Spleen (tissue), 13 donors: ENCODE data around the gene KCTD5. TPM values are rescaled to one million over a fixed set of nuclear protein-coding genes. Genes with fewer than 3 reads are reported as not detected.
"Not testable (repeated sequence)": the region's sequence is repeated elsewhere in the genome, so short reads cannot be mapped to it uniquely, and the experiment has no call there.

ENCODE experiments used
- DNase-seq: peaks from one replicate; pipeline ENCODE4 v3.0.0-alpha.2; 2020
- H3K27ac ChIP-seq, 8 donors: fragments of 200-600 bp; sonication (generic) in 7 of 8; 1 replicate in 4 of 8; 2 replicates in 4 of 8; pipeline versions ENCODE4 v1.5.0 to v1.8.0; 2016 to 2021; ENCODE audit warnings: inconsistent platforms in 4 of 8, mild to moderate bottlenecking in 4 of 8, moderate library complexity in 1 of 8
- H3K27me3 ChIP-seq, 7 donors: fragments of 200-600 bp; sonication (generic) in 6 of 7; replicated peaks in 1 of 7; 1 replicate in 4 of 7; 2 replicates in 3 of 7; pipeline versions ENCODE4 v1.5.0 to v1.8.0; 2016 to 2021; ENCODE audit warnings: inconsistent platforms in 3 of 7, mild to moderate bottlenecking in 1 of 7
- H3K36me3 ChIP-seq, 6 donors: fragments of 200-600 bp; sonication (generic) in 5 of 6; 1 replicate in 4 of 6; 2 replicates in 2 of 6; pipeline versions ENCODE4 v1.5.0 to v1.8.0; 2016 to 2021; ENCODE audit warnings: inconsistent platforms in 2 of 6
- H3K4me1 ChIP-seq, 6 donors: fragments of 200-600 bp; sonication (generic) in 5 of 6; 1 replicate in 3 of 6; 2 replicates in 3 of 6; pipeline versions ENCODE4 v1.5.0 to v1.8.0; 2016 to 2021; ENCODE audit warnings: inconsistent platforms in 3 of 6
- H3K4me3 ChIP-seq, 8 donors: fragments of 200-600 bp; sonication (generic) in 7 of 8; 1 replicate in 4 of 8; 2 replicates in 4 of 8; pipeline versions ENCODE4 v1.5.0 to v1.8.0; 2016 to 2021; ENCODE audit warnings: inconsistent platforms in 4 of 8, mild to moderate bottlenecking in 4 of 8, moderate library complexity in 2 of 8
- H3K9me3 ChIP-seq, 8 donors: fragments of 200-600 bp; sonication (generic) in 7 of 8; 1 replicate in 4 of 8; 2 replicates in 4 of 8; pipeline versions ENCODE4 v1.5.0 to v1.8.0; 2016 to 2021; ENCODE audit warnings: inconsistent platforms in 4 of 8
- CTCF ChIP-seq, 11 experiments: fragments of 200-600 bp in 7 of 11; fragments of 450-650 bp in 4 of 11; sonication (generic) in 4 of 11; IDR thresholded peaks in 8 of 11; conservative IDR thresholded peaks in 3 of 11; 1 replicate in 7 of 11; 2 replicates in 4 of 11; pipeline versions ENCODE4 v1.4.0 to v1.8.0; 2016 to 2021; ENCODE audit warnings: antibody characterized with exemption in 11 of 11, inconsistent platforms in 4 of 11, mild to moderate bottlenecking in 1 of 11
- POLR2A ChIP-seq, 3 donors: fragments of 450-650 bp; IDR thresholded peaks; one replicate each; pipeline ENCODE4 v1.5.1; 2017; ENCODE audit warnings: antibody characterized with exemption in 3 of 3, mild to moderate bottlenecking in 1 of 3
- POLR2AphosphoS5 ChIP-seq, 3 donors: sonication (generic); formaldehyde crosslinking; IDR thresholded peaks; one replicate each; pipeline ENCODE4 v1.5.1; 2017; ENCODE audit warnings: antibody characterized with exemption in 3 of 3
- WGBS, 5 donors: extraction: QIAGEN DNeasy Blood & Tissue Kit in 3 of 5; methylation state at CpG; one replicate each; pipeline versions ENCODE4 v1.1.5 to v1.1.7; 2013 to 2018; 5-methylcytosine and 5-hydroxymethylcytosine counted together
- intact Hi-C: fragments of 100-400 bp; cut with DNase I; formaldehyde crosslinking; loops from one replicate; pipeline ENCODE4 v1.15.0; 2023; ENCODE audit warnings: low total_unique reads
- long read RNA-seq, 2 donors: transcript quantifications; one replicate each; lab custom pipeline, GENCODE V29; 2026
- polyA plus RNA-seq, 3 donors: library from polyadenylated mRNA; stranded (reverse); fragments of 200-250 nt; gene quantifications; one replicate each; pipeline ENCODE4 v1.2.1, GENCODE V29; 2013
- total RNA-seq, 7 donors: library from RNA; depleted of rRNA in 3 of 7; stranded (reverse); fragments of >200 nt in 3 of 7; fragmentation: NEBNext Ultra II Directional in 4 of 7; extraction: Animal tissue kit (Norgen Biotek cat#: 25700) in 4 of 7; gene quantifications; one replicate each; pipeline versions ENCODE4 v1.1.0 to v1.2.1, GENCODE V29; 2016 to 2021
- donor health status: healthy with polysubstance abuse.
- donor health status: DM: no; HTN: no; CAD: no; lungs with moderate emphysema.
- donor health status: DM: no; HTN: no; CAD: no.
- donor health status: Bipolar disorder and iron deficiency.
- donor health status: healthy.
- donor health status: DM: no; HTN: no; CAD: no.
- donor health status: DM: yes; HTN: yes; CAD: no.

KCTD5 gene, protein sequence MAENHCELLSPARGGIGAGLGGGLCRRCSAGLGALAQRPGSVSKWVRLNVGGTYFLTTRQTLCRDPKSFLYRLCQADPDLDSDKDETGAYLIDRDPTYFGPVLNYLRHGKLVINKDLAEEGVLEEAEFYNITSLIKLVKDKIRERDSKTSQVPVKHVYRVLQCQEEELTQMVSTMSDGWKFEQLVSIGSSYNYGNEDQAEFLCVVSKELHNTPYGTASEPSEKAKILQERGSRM
- 10 to 100 TPM; 20.5 to 32.1 (median 28.2) TPM for total RNA-seq
- polyA plus RNA-seq, result 10 to 100 TPM; 13.1 to 24.1 (median 19.2) TPM
- long read RNA-seq, donor 1, transcript KCTD5-201 (6 exons, 2,482 nt), result major isoform, 6 of 6 reads
- long read RNA-seq, donor 1, partial matches to known transcripts, result 0 of 6 reads
- long read RNA-seq, donor 1, other reads (novel, unspliced or antisense), result 0 of 6 reads
- long read RNA-seq, donor 2, transcript KCTD5-201 (6 exons, 2,482 nt), result major isoform, 6 of 6 reads
- long read RNA-seq, donor 2, partial matches to known transcripts, result 0 of 6 reads
- long read RNA-seq, donor 2, other reads (novel, unspliced or antisense), result 0 of 6 reads

GRCh38 chr16:2682209-2683021, at the start of gene KCTD5:
Gene KCTD5, plus strand, starts transcription at chr16:2682523. Its CDS starts 26 bp downstream, at chr16:2682549.
- Histone ChIP-seq H3K4me3 (peak within 1 kb of the TSS; percentile 64 to 97 (median 86)), H3K36me3 (peaks cover 0 to 7% (median 0%) of the 10 kb centered on the region in 6 donors), H3K27me3 (no peaks in the 10 kb centered on the region), H3K4me1 (peaks cover 19 to 45% (median 38%) of the 10 kb centered on the region in 6 donors), H3K9me3 (no peaks in the 10 kb centered on the region), H3K27ac (peak within 1 kb of the TSS; percentile 82 to 96 (median 88))
- intact Hi-C loops, result no loop called here
- 0 to 1% (median 1%) methylated on average over 44 to 73 of the region's 73 CpGs for WGBS, 5 donors
- TF ChIP-seq CTCF (IDR thresholded peaks at IDR 0.05 in 8 of 11, conservative IDR thresholded peaks at IDR 0.05 in 3 of 11) (peak in 3 of 11 experiments; percentile 18 to 35 (median 35)), POLR2A (IDR thresholded peaks at IDR 0.05) (peak in 2 of 3 donors; percentile 71 to 93), POLR2AphosphoS5 (IDR thresholded peaks at IDR 0.05) (peak; percentile 97 to 99 (median 98))
- peak; percentile 98 for DNase-seq

- H3K36me3 ChIP-seq, H3K4me3 ChIP-seq, DNase-seq, H3K27ac ChIP-seq, H3K27me3 ChIP-seq, H3K9me3 ChIP-seq, intact Hi-C loops, H3K4me1 ChIP-seq: not testable (repeated sequence)
- peak in 4 of 11 experiments; percentile 33 to 52 (median 36) for TF ChIP-seq CTCF (IDR thresholded peaks at IDR 0.05 in 8 of 11, conservative IDR thresholded peaks at IDR 0.05 in 3 of 11)
- WGBS, 5 donors, result 0 to 17% (median 8%) methylated on average over 1 to 2 of the region's 12 CpGs; no CpG with 5 or more reads in 2 of the 5 donors
These were observed 43.1 kb upstream of the KCTD5 start for GRCh38 chr16:2639071-2639721.

- H3K4me1 ChIP-seq, H3K4me3 ChIP-seq, H3K9me3 ChIP-seq, H3K27ac ChIP-seq, intact Hi-C loops, H3K27me3 ChIP-seq, DNase-seq, H3K36me3 ChIP-seq: not testable (repeated sequence)
- WGBS, 5 donors, result 21 to 67% (median 35%) methylated on average over 3 to 8 of the region's 9 CpGs
These were observed 42.6 kb upstream of the KCTD5 start for GRCh38 chr16:2639722-2640072.

DNA sequence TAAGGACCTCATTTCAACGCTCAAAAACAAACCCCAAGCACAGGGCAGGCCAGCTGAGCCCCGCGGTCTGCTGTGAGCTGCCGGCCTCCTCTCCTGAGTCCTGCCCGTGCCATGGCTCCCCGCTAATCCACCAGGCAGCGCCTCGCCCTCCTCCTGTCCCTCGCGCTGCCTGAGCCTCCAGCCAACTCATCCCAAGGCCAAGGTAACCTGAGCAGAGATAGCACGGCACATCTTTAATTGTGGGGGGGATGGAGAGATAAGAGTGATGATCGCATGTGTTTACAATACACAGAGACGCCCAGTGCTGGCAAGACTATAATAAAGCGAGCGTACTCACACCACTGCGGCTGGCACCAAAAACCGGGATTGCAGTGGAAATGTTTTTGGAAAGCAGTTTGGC, 39.8 kb upstream of the KCTD5 start:
- DNase-seq, intact Hi-C loops, H3K36me3 ChIP-seq, H3K4me1 ChIP-seq, H3K4me3 ChIP-seq, H3K9me3 ChIP-seq, H3K27ac ChIP-seq, H3K27me3 ChIP-seq: not testable (repeated sequence)
- 96 to 97% (median 96%) methylated on average over 4 to 5 of the region's 17 CpGs; no CpG with 5 or more reads in 2 of the 5 donors for WGBS, 5 donors

DNA sequence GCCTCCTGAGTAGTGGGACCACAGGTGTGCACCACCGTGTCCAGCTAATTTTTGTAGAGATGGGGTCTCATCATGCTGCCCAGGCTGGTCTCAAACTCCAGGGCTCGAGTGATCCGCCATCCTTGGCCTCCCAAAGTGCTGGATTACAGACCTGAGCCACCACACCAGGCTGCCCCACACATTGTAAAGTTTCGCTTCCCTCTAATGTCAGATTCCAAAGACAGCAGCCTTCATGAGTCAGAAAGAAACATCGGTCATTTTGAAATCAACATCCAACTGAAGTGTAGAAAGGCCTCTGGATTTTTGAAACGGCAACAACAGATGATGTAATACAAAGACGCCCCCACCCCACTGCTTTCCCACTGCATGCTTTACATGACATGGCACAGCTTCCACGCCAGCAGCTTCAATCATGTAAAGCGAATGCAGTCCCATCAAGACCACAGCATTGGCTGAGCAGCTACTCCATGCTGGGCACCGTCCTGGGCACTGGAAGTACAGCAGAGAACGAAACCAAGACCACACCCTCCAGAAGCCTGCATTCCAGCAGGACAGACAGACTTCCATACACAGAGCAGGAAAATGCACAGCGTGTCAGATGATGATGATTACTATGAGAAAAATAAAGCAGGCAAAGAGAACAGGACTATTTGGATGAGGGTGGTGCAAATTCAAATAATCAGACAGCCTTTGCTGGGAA, 37.4 kb upstream of the KCTD5 start:
- H3K27me3 ChIP-seq, H3K4me1 ChIP-seq, H3K36me3 ChIP-seq, H3K4me3 ChIP-seq, intact Hi-C loops, DNase-seq, H3K27ac ChIP-seq, H3K9me3 ChIP-seq: not testable (repeated sequence)
- WGBS, 5 donors, result no CpG with 5 or more reads among the region's 12 CpGs

DNA sequence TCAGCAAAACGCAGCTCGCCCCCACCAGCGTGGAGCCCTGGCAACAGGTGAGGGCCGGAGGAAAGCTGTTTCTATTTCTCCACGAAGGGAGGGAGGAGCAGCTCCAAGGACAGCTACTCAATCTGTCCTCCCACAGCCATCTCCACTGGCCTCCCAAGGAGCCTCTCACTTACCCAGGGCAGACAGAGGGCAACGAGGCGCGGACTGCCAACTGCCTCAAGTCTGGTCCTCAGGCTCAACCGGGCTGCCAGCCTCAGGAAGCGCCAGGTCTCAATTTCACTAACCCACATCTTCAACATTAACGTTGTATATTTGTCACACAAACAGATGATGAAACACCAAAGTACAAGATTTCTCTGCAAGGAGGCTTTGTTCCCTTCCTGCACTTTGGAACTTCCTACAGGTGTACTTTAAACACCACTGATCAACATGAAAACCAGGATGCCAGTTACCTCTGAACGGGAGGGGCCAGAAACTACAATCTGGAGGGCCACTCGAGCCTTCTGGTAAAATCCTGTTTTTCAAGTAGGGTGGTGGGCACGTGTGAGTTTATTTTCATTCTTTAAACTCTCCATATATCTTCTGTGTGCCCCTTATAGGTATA, 31.0 kb upstream of the KCTD5 start:
- H3K4me1 ChIP-seq, H3K36me3 ChIP-seq, intact Hi-C loops, H3K4me3 ChIP-seq, H3K9me3 ChIP-seq, H3K27me3 ChIP-seq, DNase-seq, H3K27ac ChIP-seq: not testable (repeated sequence)
- WGBS, 5 donors, result no CpG with 5 or more reads among the region's 14 CpGs

- H3K9me3 ChIP-seq, DNase-seq, H3K27ac ChIP-seq, H3K36me3 ChIP-seq, H3K4me1 ChIP-seq, intact Hi-C loops, H3K4me3 ChIP-seq, H3K27me3 ChIP-seq: not testable (repeated sequence)
- no CpG with 5 or more reads among the region's 13 CpGs for WGBS, 5 donors
These were observed 28.4 kb upstream of the KCTD5 start for GRCh38 chr16:2653915-2654314.
